IMR-90 (cell line): ENCODE measurements around the gene KLHL8. TPM values are rescaled to one million over a fixed set of nuclear protein-coding genes. Genes with fewer than 3 reads are reported as not detected.

ENCODE experiments used
- ATAC-seq: fragments of 200-7000 bp; cut with Tn5 transposase; 2 replicates; pipeline ENCODE4 v1.9.1; 2020; ENCODE audit warnings: low read depth, mild to moderate bottlenecking, moderate library complexity
- BruUV-seq: library from RNA; stranded (reverse); fragments of 400-500 nt; replicated peaks from 2 replicates; lab custom pipeline; 2021; lab: Mats Ljungman, UMichigan
- CTCF ChIA-PET: fragments of 300-600 bp; formaldehyde crosslinking; extraction: SDS; loops from one replicate; lab custom pipeline; 2021; ENCODE audit warnings: antibody characterized with exemption; lab: Yijun Ruan, JAX
- POLR2A ChIA-PET: fragments of 300-600 bp; sonication (Branson Sonifier 250); formaldehyde crosslinking; loops from one replicate; lab custom pipeline; 2022; ENCODE audit warnings: antibody characterized with exemption; ENCODE audit not compliant: unreplicated experiment; lab: Charles Lee
- DNase-seq: peaks from one replicate; pipeline ENCODE4 v3.0.0; 2013
- H2AFZ ChIP-seq: replicated peaks from 2 replicates; pipeline ENCODE3; 2013; ENCODE audit warnings: low read length, mild to moderate bottlenecking; ENCODE audit not compliant: poor library complexity
- H2AK5ac ChIP-seq: 2 replicates; pipeline ENCODE4 v1.6.1; 2013; ENCODE audit warnings: low read depth, low read length, inconsistent platforms
- H2AK9ac ChIP-seq: replicated peaks from 2 replicates; pipeline ENCODE3; 2013; ENCODE audit warnings: mild to moderate bottlenecking, low read depth, low read length, moderate library complexity; ENCODE audit not compliant: poor library complexity
- H2BK120ac ChIP-seq: 2 replicates; pipeline ENCODE4 v1.6.1; 2013; ENCODE audit warnings: low read depth, low read length, inconsistent platforms
- H2BK15ac ChIP-seq: 3 replicates; pipeline ENCODE4 v1.6.1; 2013; ENCODE audit warnings: low read depth, low read length, inconsistent platforms
- H2BK20ac ChIP-seq: 2 replicates; pipeline ENCODE4 v1.6.1; 2013; ENCODE audit warnings: low read depth, mild to moderate bottlenecking, inconsistent platforms, low read length, moderate library complexity
- H2BK5ac ChIP-seq: 2 replicates; pipeline ENCODE4 v1.6.1; 2013; ENCODE audit warnings: mild to moderate bottlenecking, low read depth, low read length, inconsistent platforms; ENCODE audit not compliant: poor library complexity, severe bottlenecking
- H3K14ac ChIP-seq: replicated peaks from 2 replicates; pipeline ENCODE4 v1.6.1; 2013; ENCODE audit warnings: low read depth, low read length, inconsistent platforms
- H3K18ac ChIP-seq: 2 replicates; pipeline ENCODE4 v1.6.1; 2013; ENCODE audit warnings: low read depth, low read length, control low read depth
- H3K23ac ChIP-seq: 2 replicates; pipeline ENCODE4 v1.6.1; 2013; ENCODE audit warnings: low read depth, low read length, inconsistent platforms
- H3K27ac ChIP-seq: 2 replicates; pipeline ENCODE4 v1.5.1; 2013; ENCODE audit warnings: mild to moderate bottlenecking, control low read depth, low read length; ENCODE audit not compliant: insufficient read depth
- H3K27me3 ChIP-seq: 2 replicates; pipeline ENCODE4 v1.6.1; 2013; ENCODE audit warnings: low read length; ENCODE audit not compliant: control insufficient read depth, insufficient read depth
- H3K36me3 ChIP-seq: 2 replicates; pipeline ENCODE4 v1.6.1; 2013; ENCODE audit warnings: low read length, mixed read lengths; ENCODE audit not compliant: control insufficient read depth, insufficient read depth
- H3K4ac ChIP-seq: 2 replicates; pipeline ENCODE4 v1.6.1; 2013; ENCODE audit warnings: low read depth, low read length, inconsistent platforms
- H3K4me1 ChIP-seq: 2 replicates; pipeline ENCODE4 v1.6.1; 2013; ENCODE audit warnings: low read length, mixed read lengths; ENCODE audit not compliant: control insufficient read depth, insufficient read depth
- H3K4me2 ChIP-seq: 2 replicates; pipeline ENCODE4 v1.6.1; 2013; ENCODE audit warnings: low read depth, mild to moderate bottlenecking, control low read depth, low read length, moderate library complexity
- H3K4me3 ChIP-seq: 2 replicates; pipeline ENCODE4 v1.5.1; 2013; ENCODE audit warnings: low read depth, mild to moderate bottlenecking, control low read depth, low read length, moderate library complexity; ENCODE audit not compliant: insufficient read depth
- H3K56ac ChIP-seq: 2 replicates; pipeline ENCODE4 v1.6.1; 2013; ENCODE audit warnings: low read length, inconsistent platforms; ENCODE audit not compliant: insufficient read depth; ENCODE audit errors: extremely low read depth
- H3K79me1 ChIP-seq, 2 experiments: 2 replicates each; pipeline ENCODE4 v1.6.1; 2013; ENCODE audit warnings: low read length in 2 of 2, inconsistent platforms in 1 of 2, low read depth in 1 of 2
- H3K9ac ChIP-seq: 2 replicates; pipeline ENCODE4 v1.6.1; 2013; ENCODE audit warnings: low read depth, low read length, control low read depth
- H3K9me1 ChIP-seq: 2 replicates; pipeline ENCODE4 v1.6.1; 2013; ENCODE audit warnings: low read length, inconsistent platforms; ENCODE audit not compliant: insufficient read depth
- H3K9me3 ChIP-seq: 2 replicates; pipeline ENCODE4 v1.6.1; 2013; ENCODE audit warnings: low read length; ENCODE audit not compliant: control insufficient read depth, insufficient read depth
- H4K20me1 ChIP-seq: 2 replicates; pipeline ENCODE4 v1.6.1; 2013; ENCODE audit warnings: low read length, inconsistent platforms; ENCODE audit not compliant: insufficient read depth
- H4K5ac ChIP-seq: 2 replicates; pipeline ENCODE4 v1.6.1; 2013; ENCODE audit warnings: mild to moderate bottlenecking, low read depth, low read length, control low read depth
- H4K8ac ChIP-seq, 2 experiments: 2 replicates each; pipeline ENCODE4 v1.6.1; 2013; ENCODE audit warnings: low read depth in 2 of 2, low read length in 2 of 2, control low read depth in 1 of 2, inconsistent platforms in 1 of 2
- H4K91ac ChIP-seq: 2 replicates; pipeline ENCODE4 v1.6.1; 2013; ENCODE audit warnings: low read depth, low read length, inconsistent platforms; ENCODE audit not compliant: insufficient read depth
- BHLHE40 ChIP-seq: fragments of 150-350 bp; IDR thresholded peaks from 2 replicates; pipeline ENCODE4 v1.6.1; 2016; ENCODE audit warnings: mild to moderate bottlenecking, low read depth, low read length
- CEBPB ChIP-seq: IDR thresholded peaks from 2 replicates; pipeline ENCODE4 v1.6.1; 2012; ENCODE audit warnings: low read depth, low read length, improper control_type of control experiment
- CHD1 ChIP-seq: IDR thresholded peaks from 2 replicates; pipeline ENCODE4 v1.6.1; 2012; ENCODE audit warnings: low read depth, low read length, improper control_type of control experiment
- CTCF ChIP-seq: conservative IDR thresholded peaks from 2 replicates; pipeline ENCODE4 v1.5.1; 2012; ENCODE audit warnings: mild to moderate bottlenecking, low read depth, low read length, improper control_type of control experiment
- FOS ChIP-seq: fragments of 150-350 bp; IDR thresholded peaks from 2 replicates; pipeline ENCODE4 v1.6.1; 2016; ENCODE audit warnings: low read depth, low read length
- MAFK ChIP-seq: IDR thresholded peaks from 2 replicates; pipeline ENCODE4 v1.6.1; 2012; ENCODE audit warnings: low read depth, low read length, improper control_type of control experiment
- MAZ ChIP-seq: IDR thresholded peaks from 2 replicates; pipeline ENCODE4 v1.6.1; 2012; ENCODE audit warnings: low read depth, mild to moderate bottlenecking, low read length, improper control_type of control experiment, moderate library complexity, borderline replicate concordance
- MXI1 ChIP-seq: IDR thresholded peaks from 2 replicates; pipeline ENCODE4 v1.6.1; 2012; ENCODE audit warnings: low read depth, mild to moderate bottlenecking, low read length, moderate library complexity, borderline replicate concordance
- NFE2L2 ChIP-seq: fragments of 150-350 bp; IDR thresholded peaks from 2 replicates; pipeline ENCODE4 v1.6.1; 2016; ENCODE audit warnings: low read depth, mild to moderate bottlenecking, low read length
- POLR2A ChIP-seq: IDR thresholded peaks from 2 replicates; pipeline ENCODE4 v1.6.1; 2012; ENCODE audit warnings: mild to moderate bottlenecking, low read depth, low read length
- RAD21 ChIP-seq: IDR thresholded peaks from 2 replicates; pipeline ENCODE4 v1.6.1; 2012; ENCODE audit warnings: low read length, improper control_type of control experiment
- RCOR1 ChIP-seq: IDR thresholded peaks from 2 replicates; pipeline ENCODE4 v1.6.1; 2012; ENCODE audit warnings: mild to moderate bottlenecking, low read length, improper control_type of control experiment; ENCODE audit not compliant: insufficient replicate concordance
- RFX5 ChIP-seq: IDR thresholded peaks from 2 replicates; pipeline ENCODE4 v1.8.0; 2012; ENCODE audit warnings: low read depth, mild to moderate bottlenecking, low read length, moderate library complexity
- SMC3 ChIP-seq: fragments of 150-350 bp; IDR thresholded peaks from 2 replicates; pipeline ENCODE4 v1.6.1; 2016; ENCODE audit warnings: low read depth, mild to moderate bottlenecking, antibody characterized with exemption, low read length, moderate library complexity
- WGBS, 2 experiments: methylation state at CpG; one replicate each; pipeline versions ENCODE4 v1.1.5 to v1.1.7; 2013; ENCODE audit warnings: missing lambda C conversion rate in 2 of 2; ENCODE audit not compliant: insufficient read length in 1 of 2; ENCODE audit errors: extremely low coverage in 2 of 2; 5-methylcytosine and 5-hydroxymethylcytosine counted together
- dilution Hi-C: fragments of 300-500 bp; cut with HindIII; formaldehyde crosslinking; loops from one replicate; pipeline ENCODE4 v1.14.3; 2018; ENCODE audit warnings: low sequenced_read_pairs; ENCODE audit not compliant: unreplicated experiment
- in situ Hi-C: fragments of 300-500 bp; cut with MboI; formaldehyde crosslinking; loops from 3 replicates; pipeline ENCODE4 v1.14.3; 2019; ENCODE audit warnings: low sequenced_read_pairs, inconsistent platforms, mixed read lengths
- intact Hi-C: fragments of 100-400 bp; cut with micrococcal nuclease; formaldehyde crosslinking; loops from 2 replicates; pipeline ENCODE4 v1.10.0; 2022
- polyA plus RNA-seq, 3 experiments: library from polyadenylated mRNA; depleted of rRNA; stranded (reverse); fragments of >200 nt; gene quantifications; 2 replicates each; pipeline ENCODE4 v1.2.3, GENCODE V29; 2012; ENCODE audit warnings: low replicate concordance in 1 of 3
- total RNA-seq: library from RNA; depleted of rRNA; stranded (reverse); fragments of >200 nt; gene quantifications from 2 replicates; pipeline ENCODE4 v1.2.3, GENCODE V29; 2012

Gene KLHL8
- total and polyA plus RNA-seq, 2 of the 4 experiments (the other 2 are of a cell fraction): 3.1 to 9.5 TPM

DNA sequence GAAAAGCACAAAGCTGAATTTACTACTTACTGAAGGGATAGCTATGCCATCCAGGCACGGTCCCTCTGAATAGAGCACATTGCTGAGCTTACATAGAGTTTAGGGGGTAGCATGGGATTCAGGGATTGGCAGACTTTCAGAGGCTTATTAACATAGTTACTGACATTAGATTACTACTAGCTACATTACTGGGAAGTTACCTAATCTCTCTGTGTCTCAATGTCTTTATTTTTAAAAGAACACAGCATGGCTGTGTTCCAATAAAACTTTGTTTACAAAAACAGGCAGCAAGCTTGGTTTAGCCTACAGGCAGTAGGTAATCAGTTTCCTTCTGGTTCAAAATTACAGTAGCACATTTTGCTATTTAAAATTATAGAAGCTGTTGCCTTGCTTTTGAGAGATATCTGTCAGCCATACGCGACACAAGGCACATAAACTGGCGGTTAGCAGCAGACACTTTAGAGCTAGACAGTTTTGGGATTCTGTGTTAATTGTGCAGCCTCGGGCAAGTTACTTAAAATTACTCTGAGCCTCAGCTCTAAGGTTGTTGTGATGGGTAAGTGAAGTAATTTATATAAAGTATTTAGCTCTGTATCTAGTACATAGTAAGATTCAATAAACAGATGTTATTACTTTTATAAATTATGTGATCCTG, 6.9 kb downstream of the KLHL8 start:
- no peak overlapping the region for H4K5ac ChIP-seq
- BruUV-seq: no TSS peak
- peaks cover 7% of the 10 kb centered on the region for H3K4me1 ChIP-seq
- CTCF ChIA-PET: interaction anchor here (0.7 to 1.4 kb wide), 2 partner anchors 63 to 304 kb away, joined by 3 to 6 read pairs; no protein-coding TSS in a partner anchor
- H3K4me2 ChIP-seq: peak overlapping the region; percentile 55
- no peaks in the 10 kb centered on the region; the same call in 1 of the 2 replicates for H4K20me1 ChIP-seq
- dilution Hi-C loops (no loop called here), in situ Hi-C loops (no loop called here), intact Hi-C loops (loop anchor here (5.0 kb wide), 1 partner anchor 36 kb away; no protein-coding TSS in a partner anchor)
- no peak overlapping the region; the same call in 1 of the 2 replicates for H3K23ac ChIP-seq
- H3K27me3 ChIP-seq: no peaks in the 10 kb centered on the region
- no peak overlapping the region for H3K4ac ChIP-seq
- no peak overlapping the region for H2AK5ac ChIP-seq
- H2BK15ac ChIP-seq: no peak overlapping the region
- no peak overlapping the region for H4K8ac ChIP-seq
- peaks cover 4% of the 10 kb centered on the region; the same call in 1 of the 2 replicates for H3K9me1 ChIP-seq
- WGBS, 2 experiments: no CpG with 5 or more reads among the region's 5 CpGs
- H4K91ac ChIP-seq: no peak overlapping the region
- no peak overlapping the region for H3K27ac ChIP-seq
- ATAC-seq: peak; percentile 70
- H3K56ac ChIP-seq: no peak overlapping the region
- peaks cover 25 to 31% of the 10 kb centered on the region in 2 experiments for H3K79me1 ChIP-seq
- no peaks in the 10 kb centered on the region for H3K9me3 ChIP-seq
- H2BK5ac ChIP-seq: no peak overlapping the region
- H2AK9ac ChIP-seq: no peak overlapping the region
- H3K36me3 ChIP-seq: no peaks in the 10 kb centered on the region
- H2BK120ac ChIP-seq: no peak overlapping the region
- H3K14ac ChIP-seq: no peak overlapping the region
- H2AFZ ChIP-seq: no peak overlapping the region
- H2BK20ac ChIP-seq: no peak overlapping the region
- no peak overlapping the region for H3K9ac ChIP-seq
- no peak overlapping the region for H3K4me3 ChIP-seq
- H3K18ac ChIP-seq: no peak overlapping the region
- TF ChIP-seq RFX5 (no peak), CTCF (no peak), BHLHE40 (no peak), RCOR1 (no peak), SMC3 (no peak), MAFK (no peak), RAD21 (no peak), MXI1 (no peak), MAZ (no peak), CHD1 (no peak), POLR2A (no peak), NFE2L2 (no peak), CEBPB (no peak), FOS (no peak)
- POLR2A ChIA-PET: interaction anchor here (0.5 kb wide), 1 partner anchor 1200 kb away, joined by 5 read pairs; no protein-coding TSS in a partner anchor
- DNase-seq: peak; percentile 49
